ENCODE results near the gene SPINT1. TPM values are rescaled to one million over a fixed set of nuclear protein-coding genes. Genes with fewer than 3 reads are reported as not detected.

The SPINT1 gene
- total RNA-seq, 1 donor from 2014 or later = 76.5 TPM

- TF ChIP-seq CTCF (IDR thresholded peaks at IDR 0.05) = no peak
- Histone ChIP-seq H3K9me3 (no peaks in the 10 kb centered on the region), H3K36me3 (no peaks in the 10 kb centered on the region), H3K4me1 (peaks cover 9% of the 10 kb centered on the region), H3K27me3 (ENCODE audit: low read depth) (peaks cover 3% of the 10 kb centered on the region), H3K27ac (no peak overlapping the region), H3K4me3 (no peak overlapping the region)
- ATAC-seq = no peak
- no peak for DNase-seq
- intact Hi-C loops (cut with DNase I) = no loop called here
Observed at GRCh38 chr15:40863660-40864270, 19.9 kb downstream of the SPINT1 start.

- H3K4me1 ChIP-seq = no peaks in the 10 kb centered on the region
Observed at GRCh38 chr15:40867199-40867598, 23.4 kb downstream of the SPINT1 start.

GRCh38 chr15:40869686-40870085 is 25.8 kb downstream of the SPINT1 start:
- no peak for ATAC-seq
- Histone ChIP-seq H3K27me3 (ENCODE audit: low read depth) (peaks cover 6% of the 10 kb centered on the region), H3K36me3 (no peaks in the 10 kb centered on the region), H3K4me1 (peaks cover 15% of the 10 kb centered on the region), H3K27ac (no peak overlapping the region), H3K9me3 (no peaks in the 10 kb centered on the region), H3K4me3 (no peak overlapping the region)
- DNase-seq = no peak
- TF ChIP-seq CTCF (IDR thresholded peaks at IDR 0.05) = no peak
- intact Hi-C loops (cut with DNase I) = no loop called here

More at GRCh38 chr15:40867199-40867598, 23.4 kb downstream of the SPINT1 start:
- Histone ChIP-seq H3K27me3 (ENCODE audit: low read depth) (peaks cover 3% of the 10 kb centered on the region), H3K27ac (no peak overlapping the region), H3K9me3 (no peaks in the 10 kb centered on the region), H3K4me3 (no peak overlapping the region), H3K36me3 (no peaks in the 10 kb centered on the region)
- ATAC-seq (no peak), DNase-seq (no peak)
- intact Hi-C loops (cut with DNase I) = no loop called here
- TF ChIP-seq CTCF (IDR thresholded peaks at IDR 0.05) = no peak

- Histone ChIP-seq H3K36me3 (no peaks in the 10 kb centered on the region), H3K27me3 (ENCODE audit: low read depth) (peaks cover 4% of the 10 kb centered on the region), H3K4me3 (no peak overlapping the region), H3K9me3 (no peaks in the 10 kb centered on the region), H3K4me1 (peaks cover 15% of the 10 kb centered on the region), H3K27ac (no peak overlapping the region)
- intact Hi-C loops (cut with DNase I) = no loop called here
- TF ChIP-seq CTCF (IDR thresholded peaks at IDR 0.05) = no peak
- DNase-seq = no peak
- ATAC-seq = no peak
Observed at GRCh38 chr15:40870716-40871115, 26.9 kb downstream of the SPINT1 start.

- Histone ChIP-seq H3K4me1 (peaks cover 15% of the 10 kb centered on the region), H3K4me3 (no peak overlapping the region), H3K9me3 (no peaks in the 10 kb centered on the region), H3K27ac (no peak overlapping the region), H3K36me3 (no peaks in the 10 kb centered on the region), H3K27me3 (ENCODE audit: low read depth) (peaks cover 4% of the 10 kb centered on the region)
- ATAC-seq (peak; percentile 79 to 82), DNase-seq (peak; percentile 65)
- intact Hi-C loops (cut with DNase I) = no loop called here
- no peak for TF ChIP-seq CTCF (IDR thresholded peaks at IDR 0.05)
Observed at GRCh38 chr15:40871749-40872617, 28.1 kb downstream of the SPINT1 start.
